ENCODE results near the gene CARMIL1.

CARMIL1 gene

DNA sequence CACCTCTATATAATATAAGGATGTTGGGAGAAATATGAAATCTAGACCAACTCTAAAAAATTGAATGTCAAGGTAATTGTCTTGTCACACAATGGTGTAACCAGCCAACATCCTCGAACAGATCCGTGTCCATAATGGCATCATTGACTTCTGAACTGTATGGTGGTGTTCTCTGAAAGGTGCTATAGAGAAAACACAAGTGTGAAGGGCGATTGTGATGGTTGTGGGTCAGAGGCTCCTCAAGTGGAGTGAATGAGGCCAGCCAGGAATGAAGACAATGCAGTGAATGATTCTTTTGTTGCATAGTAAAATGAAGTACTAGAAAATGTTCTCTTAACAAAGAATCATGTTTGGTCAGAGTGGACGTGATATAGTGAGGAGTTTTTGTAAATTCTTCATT, 58.3 kb downstream of the CARMIL1 start:
- no peak for ATAC-seq
- TF ChIP-seq SNAI2 (CRISPR knock-in tag; IDR thresholded peaks at IDR 0.05) (no peak), ZFP30 (CRISPR knock-in tag; IDR thresholded peaks at IDR 0.05) (no peak), ZFP3 (CRISPR knock-in tag; IDR thresholded peaks at IDR 0.05) (no peak), PPARA (CRISPR knock-in tag; IDR thresholded peaks at IDR 0.05; ENCODE audit: borderline replicate concordance) (no peak), BACH2 (CRISPR knock-in tag; IDR thresholded peaks at IDR 0.05; ENCODE audit: borderline replicate concordance) (no peak), ZNF70 (CRISPR knock-in tag; IDR thresholded peaks at IDR 0.05) (no peak), ESRRG (CRISPR knock-in tag; IDR thresholded peaks at IDR 0.05) (no peak), TCF4 (CRISPR knock-in tag; IDR thresholded peaks at IDR 0.05; ENCODE audit: borderline replicate concordance) (no peak), GLIS3 (CRISPR knock-in tag; IDR thresholded peaks at IDR 0.05) (no peak), ZNF565 (CRISPR knock-in tag; conservative IDR thresholded peaks at IDR 0.05; ENCODE audit: low read depth) (no peak), ARNTL (CRISPR knock-in tag; IDR thresholded peaks at IDR 0.05; ENCODE audit: borderline replicate concordance, low read depth) (no peak), TOX (CRISPR knock-in tag; IDR thresholded peaks at IDR 0.05; ENCODE audit: borderline replicate concordance) (no peak)
- TF ChIP-seq, protein P1, sequence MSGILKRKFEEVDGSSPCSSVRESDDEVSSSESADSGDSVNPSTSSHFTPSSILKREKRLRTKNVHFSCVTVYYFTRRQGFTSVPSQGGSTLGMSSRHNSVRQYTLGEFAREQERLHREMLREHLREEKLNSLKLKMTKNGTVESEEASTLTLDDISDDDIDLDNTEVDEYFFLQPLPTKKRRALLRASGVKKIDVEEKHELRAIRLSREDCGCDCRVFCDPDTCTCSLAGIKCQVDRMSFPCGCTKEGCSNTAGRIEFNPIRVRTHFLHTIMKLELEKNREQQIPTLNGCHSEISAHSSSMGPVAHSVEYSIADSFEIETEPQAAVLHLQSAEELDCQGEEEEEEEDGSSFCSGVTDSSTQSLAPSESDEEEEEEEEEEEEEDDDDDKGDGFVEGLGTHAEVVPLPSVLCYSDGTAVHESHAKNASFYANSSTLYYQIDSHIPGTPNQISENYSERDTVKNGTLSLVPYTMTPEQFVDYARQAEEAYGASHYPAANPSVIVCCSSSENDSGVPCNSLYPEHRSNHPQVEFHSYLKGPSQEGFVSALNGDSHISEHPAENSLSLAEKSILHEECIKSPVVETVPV (CRISPR knock-in tag; IDR thresholded peaks at IDR 0.05): no peak
- TF ChIP-seq, protein P2, sequence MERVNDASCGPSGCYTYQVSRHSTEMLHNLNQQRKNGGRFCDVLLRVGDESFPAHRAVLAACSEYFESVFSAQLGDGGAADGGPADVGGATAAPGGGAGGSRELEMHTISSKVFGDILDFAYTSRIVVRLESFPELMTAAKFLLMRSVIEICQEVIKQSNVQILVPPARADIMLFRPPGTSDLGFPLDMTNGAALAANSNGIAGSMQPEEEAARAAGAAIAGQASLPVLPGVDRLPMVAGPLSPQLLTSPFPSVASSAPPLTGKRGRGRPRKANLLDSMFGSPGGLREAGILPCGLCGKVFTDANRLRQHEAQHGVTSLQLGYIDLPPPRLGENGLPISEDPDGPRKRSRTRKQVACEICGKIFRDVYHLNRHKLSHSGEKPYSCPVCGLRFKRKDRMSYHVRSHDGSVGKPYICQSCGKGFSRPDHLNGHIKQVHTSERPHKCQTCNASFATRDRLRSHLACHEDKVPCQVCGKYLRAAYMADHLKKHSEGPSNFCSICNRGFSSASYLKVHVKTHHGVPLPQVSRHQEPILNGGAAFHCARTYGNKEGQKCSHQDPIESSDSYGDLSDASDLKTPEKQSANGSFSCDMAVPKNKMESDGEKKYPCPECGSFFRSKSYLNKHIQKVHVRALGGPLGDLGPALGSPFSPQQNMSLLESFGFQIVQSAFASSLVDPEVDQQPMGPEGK (CRISPR knock-in tag; IDR thresholded peaks at IDR 0.05; ENCODE audit: borderline replicate concordance): no peak
- TF ChIP-seq, protein P3, sequence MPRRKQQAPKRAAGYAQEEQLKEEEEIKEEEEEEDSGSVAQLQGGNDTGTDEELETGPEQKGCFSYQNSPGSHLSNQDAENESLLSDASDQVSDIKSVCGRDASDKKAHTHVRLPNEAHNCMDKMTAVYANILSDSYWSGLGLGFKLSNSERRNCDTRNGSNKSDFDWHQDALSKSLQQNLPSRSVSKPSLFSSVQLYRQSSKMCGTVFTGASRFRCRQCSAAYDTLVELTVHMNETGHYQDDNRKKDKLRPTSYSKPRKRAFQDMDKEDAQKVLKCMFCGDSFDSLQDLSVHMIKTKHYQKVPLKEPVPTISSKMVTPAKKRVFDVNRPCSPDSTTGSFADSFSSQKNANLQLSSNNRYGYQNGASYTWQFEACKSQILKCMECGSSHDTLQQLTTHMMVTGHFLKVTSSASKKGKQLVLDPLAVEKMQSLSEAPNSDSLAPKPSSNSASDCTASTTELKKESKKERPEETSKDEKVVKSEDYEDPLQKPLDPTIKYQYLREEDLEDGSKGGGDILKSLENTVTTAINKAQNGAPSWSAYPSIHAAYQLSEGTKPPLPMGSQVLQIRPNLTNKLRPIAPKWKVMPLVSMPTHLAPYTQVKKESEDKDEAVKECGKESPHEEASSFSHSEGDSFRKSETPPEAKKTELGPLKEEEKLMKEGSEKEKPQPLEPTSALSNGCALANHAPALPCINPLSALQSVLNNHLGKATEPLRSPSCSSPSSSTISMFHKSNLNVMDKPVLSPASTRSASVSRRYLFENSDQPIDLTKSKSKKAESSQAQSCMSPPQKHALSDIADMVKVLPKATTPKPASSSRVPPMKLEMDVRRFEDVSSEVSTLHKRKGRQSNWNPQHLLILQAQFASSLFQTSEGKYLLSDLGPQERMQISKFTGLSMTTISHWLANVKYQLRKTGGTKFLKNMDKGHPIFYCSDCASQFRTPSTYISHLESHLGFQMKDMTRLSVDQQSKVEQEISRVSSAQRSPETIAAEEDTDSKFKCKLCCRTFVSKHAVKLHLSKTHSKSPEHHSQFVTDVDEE (CRISPR knock-in tag; IDR thresholded peaks at IDR 0.05): no peak
- TF ChIP-seq, protein P4, sequence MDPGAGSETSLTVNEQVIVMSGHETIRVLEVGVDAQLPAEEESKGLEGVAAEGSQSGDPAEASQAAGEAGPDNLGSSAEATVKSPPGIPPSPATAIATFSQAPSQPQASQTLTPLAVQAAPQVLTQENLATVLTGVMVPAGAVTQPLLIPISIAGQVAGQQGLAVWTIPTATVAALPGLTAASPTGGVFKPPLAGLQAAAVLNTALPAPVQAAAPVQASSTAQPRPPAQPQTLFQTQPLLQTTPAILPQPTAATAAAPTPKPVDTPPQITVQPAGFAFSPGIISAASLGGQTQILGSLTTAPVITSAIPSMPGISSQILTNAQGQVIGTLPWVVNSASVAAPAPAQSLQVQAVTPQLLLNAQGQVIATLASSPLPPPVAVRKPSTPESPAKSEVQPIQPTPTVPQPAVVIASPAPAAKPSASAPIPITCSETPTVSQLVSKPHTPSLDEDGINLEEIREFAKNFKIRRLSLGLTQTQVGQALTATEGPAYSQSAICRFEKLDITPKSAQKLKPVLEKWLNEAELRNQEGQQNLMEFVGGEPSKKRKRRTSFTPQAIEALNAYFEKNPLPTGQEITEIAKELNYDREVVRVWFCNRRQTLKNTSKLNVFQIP (CRISPR knock-in tag; IDR thresholded peaks at IDR 0.05; ENCODE audit: borderline replicate concordance, low read depth): no peak

DNA sequence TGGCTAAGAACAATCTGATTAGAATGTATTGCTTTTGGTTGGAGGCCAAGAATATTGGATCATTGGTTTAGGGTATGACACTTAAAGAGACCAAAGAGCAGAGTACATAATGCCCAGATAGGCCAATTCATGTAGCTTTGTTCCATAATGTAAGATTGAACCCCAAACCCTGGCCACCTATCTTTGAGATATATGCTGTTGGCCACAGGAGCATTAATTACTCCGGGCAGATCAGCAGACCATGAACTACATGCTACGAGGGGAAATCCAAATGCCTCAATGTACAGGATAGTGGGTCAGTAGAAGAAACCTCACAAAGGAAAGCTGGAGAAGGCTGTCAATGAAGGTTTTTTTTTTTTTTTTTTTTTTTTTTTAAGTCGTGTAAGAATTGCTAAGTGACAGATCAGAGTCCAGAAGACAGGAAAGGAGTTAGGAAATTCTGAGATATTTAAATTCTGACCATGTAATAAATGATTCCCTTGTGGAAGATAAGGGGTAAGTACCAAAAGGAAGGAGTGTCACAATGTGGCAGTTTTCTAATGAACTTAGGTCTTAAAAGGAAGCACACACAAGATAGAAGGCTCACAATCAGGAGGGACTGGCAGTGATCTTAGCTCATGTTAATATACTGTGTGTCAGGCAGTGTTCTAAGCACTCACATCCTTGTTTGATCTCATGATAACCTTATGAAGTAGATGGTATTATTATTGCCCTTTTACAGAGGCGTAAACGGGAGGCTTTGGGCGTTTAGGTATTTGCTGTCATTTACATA, 61.4 kb downstream of the CARMIL1 start:
- ATAC-seq: no peak
- TF ChIP-seq, protein P4 (CRISPR knock-in tag; IDR thresholded peaks at IDR 0.05; ENCODE audit: borderline replicate concordance, low read depth): no peak
- TF ChIP-seq PPARA (CRISPR knock-in tag; IDR thresholded peaks at IDR 0.05; ENCODE audit: borderline replicate concordance) (no peak), CSDC2 (CRISPR knock-in tag; IDR thresholded peaks at IDR 0.05) (no peak), ZFP30 (CRISPR knock-in tag; IDR thresholded peaks at IDR 0.05) (no peak), RARB (CRISPR knock-in tag; IDR thresholded peaks at IDR 0.05) (no peak), TCF4 (CRISPR knock-in tag; IDR thresholded peaks at IDR 0.05; ENCODE audit: borderline replicate concordance) (no peak)
- TF ChIP-seq, protein P3 (CRISPR knock-in tag; IDR thresholded peaks at IDR 0.05): no peak
